Activated CD8-positive, alpha-beta memory T cell treated with anti-CD3 and anti-CD28 coated beads for 4 hours (primary cell): ENCODE measurements around the gene IL1RAPL1.

Experiments
- DNase-seq, 2 donors: peaks; one replicate each; pipeline ENCODE4 v3.0.0-alpha.2; 2020; ENCODE audit warnings: low read depth in 2 of 2

IL1RAPL1 gene

GRCh38 chrX:28586981-28587551 is at the start of gene IL1RAPL1:
TSS of gene IL1RAPL1 (plus strand) at chrX:28587446.
- no peak for DNase-seq

GRCh38 chrX:28542791-28543190 is 44.5 kb upstream of the IL1RAPL1 start:
- no peak for DNase-seq

GRCh38 chrX:28549838-28550237 is 37.4 kb upstream of the IL1RAPL1 start:
- DNase-seq: no peak

- no peak for DNase-seq
Observed at GRCh38 chrX:28550331-28550872, 36.8 kb upstream of the IL1RAPL1 start.

GRCh38 chrX:28552322-28552721 is 34.9 kb upstream of the IL1RAPL1 start:
- no peak for DNase-seq

- DNase-seq: no peak
Observed at GRCh38 chrX:28552882-28553829, 34.1 kb upstream of the IL1RAPL1 start.

- no peak for DNase-seq
Observed at GRCh38 chrX:28576117-28576516, 11.1 kb upstream of the IL1RAPL1 start.

- DNase-seq: no peak
Observed at GRCh38 chrX:28581522-28581921, 5.7 kb upstream of the IL1RAPL1 start.

GRCh38 chrX:28582511-28582910 is 4.7 kb upstream of the IL1RAPL1 start:
- DNase-seq: no peak

- DNase-seq: no peak
Observed at GRCh38 chrX:28584025-28584424, 3.2 kb upstream of the IL1RAPL1 start.

GRCh38 chrX:28585767-28586166 is 1.5 kb upstream of the IL1RAPL1 start:
- DNase-seq: no peak

GRCh38 chrX:28586286-28586685 is 960 bp upstream of the IL1RAPL1 start:
- no peak for DNase-seq

GRCh38 chrX:28589046-28589445 is 1.8 kb downstream of the IL1RAPL1 start:
- DNase-seq: no peak

GRCh38 chrX:28590396-28590795 is 3.1 kb downstream of the IL1RAPL1 start:
- DNase-seq: no peak

GRCh38 chrX:28591542-28591941 is 4.3 kb downstream of the IL1RAPL1 start:
- no peak for DNase-seq

- no peak for DNase-seq
Observed at GRCh38 chrX:28595346-28595745, 8.1 kb downstream of the IL1RAPL1 start.

GRCh38 chrX:28599957-28600356 is 12.7 kb downstream of the IL1RAPL1 start:
- DNase-seq: no peak

GRCh38 chrX:28609003-28609402 is 21.8 kb downstream of the IL1RAPL1 start:
- no peak for DNase-seq

GRCh38 chrX:28609917-28610613 is 22.8 kb downstream of the IL1RAPL1 start:
- no peak for DNase-seq

- no peak for DNase-seq
Observed at GRCh38 chrX:28610746-28611145, 23.5 kb downstream of the IL1RAPL1 start.

- no peak for DNase-seq
Observed at GRCh38 chrX:28613558-28613957, 26.3 kb downstream of the IL1RAPL1 start.

- DNase-seq: no peak
Observed at GRCh38 chrX:28625223-28625622, 38.0 kb downstream of the IL1RAPL1 start.
